K562 (cell line): ENCODE measurements around the gene CAPN8. TPM values are rescaled to one million over a fixed set of nuclear protein-coding genes. Genes with fewer than 3 reads are reported as not detected.
A peak's percentile ranks its signal among the peaks of the same experiment; 100 is the strongest.

Experiments used
- CC2D1A ChIP-seq: fragments of 450-650 bp; IDR thresholded peaks from 2 replicates; pipeline ENCODE4 v1.6.1; 2017; ENCODE audit warnings: mild to moderate bottlenecking
- CREM ChIP-seq: IDR thresholded peaks from 2 replicates; pipeline ENCODE4 v1.6.1; 2014; ENCODE audit warnings: antibody characterized with exemption, low read depth
- RAD21 ChIP-seq, 2 experiments: fragments of 250-450 bp in 1 of 2; fragments of 450-650 bp in 1 of 2; sonication (Bioruptor Pico) in 1 of 2; formaldehyde crosslinking in 1 of 2; IDR thresholded peaks in 1 of 2; conservative IDR thresholded peaks in 1 of 2; 2 replicates each; pipeline versions ENCODE4 v1.4.0 to v1.8.0; 2020 to 2022; ENCODE audit warnings: mild to moderate bottlenecking in 2 of 2, moderate library complexity in 1 of 2
- YY1 ChIP-seq, 3 experiments: IDR thresholded peaks; 2 replicates each; pipeline ENCODE4 v1.6.1; 2011; ENCODE audit warnings: low read length in 2 of 3, mild to moderate bottlenecking in 2 of 3, moderate library complexity in 2 of 3, borderline replicate concordance in 1 of 3, control low read depth in 1 of 3, low read depth in 1 of 3; ENCODE audit not compliant: insufficient read depth in 3 of 3, insufficient replicate concordance in 2 of 3, control insufficient read depth in 1 of 3, insufficient read length in 1 of 3; ENCODE audit errors: extremely low read depth in 1 of 3
- ZC3H11A ChIP-seq: IDR thresholded peaks from 2 replicates; pipeline ENCODE4 v1.6.1; 2012; ENCODE audit warnings: low read depth, low read length, improper control_type of control experiment
- polyA plus RNA-seq, 8 experiments: library from polyadenylated mRNA; depleted of rRNA in 4 of 8; stranded (reverse) in 5 of 8; unstranded in 3 of 8; fragments of >200 nt; fragmentation: Nextera tagmentation in 2 of 8; fragmentation: Illumina TruSeq in 1 of 8; extraction: Ambion mirVana in 2 of 8; extraction: Trizol in 1 of 8; gene quantifications; 2 replicates each; pipeline versions ENCODE4 v1.2.1 to v1.2.3, GENCODE V29; 2011 to 2014; ENCODE audit warnings: inconsistent platforms in 1 of 8, missing spikeins in 1 of 8
- total RNA-seq, 7 experiments: library from RNA; depleted of rRNA in 6 of 7; stranded (reverse); fragments of >200 nt in 6 of 7; fragmentation: Illumina TruSeq in 2 of 7; extraction: Trizol in 2 of 7; gene quantifications; 2 replicates each; pipeline versions ENCODE4 v1.2.1 to v1.2.3, GENCODE V29; 2011 to 2021; ENCODE audit warnings: low replicate concordance in 1 of 7
- TF ChIP-seq, protein P1 (sequence below), 2 experiments: fragments of 450-650 bp; IDR thresholded peaks; 2 replicates each; pipeline ENCODE4 v1.6.1; 2016
- TF ChIP-seq, protein P2 (sequence below), 3 experiments: fragments of 200-800 bp in 1 of 3; fragments of 250-450 bp in 1 of 3; fragments of 450-650 bp in 1 of 3; sonication (Bioruptor Pico) in 1 of 3; sonication (Bioruptor generic) in 1 of 3; formaldehyde crosslinking in 1 of 3; IDR thresholded peaks; 2 replicates each; pipeline versions ENCODE4 v1.6.1 to v1.8.0; 2016 to 2022; ENCODE audit warnings: mild to moderate bottlenecking in 2 of 3, missing genetic modification characterization in 2 of 3, missing compliant biosample characterization in 1 of 3, moderate library complexity in 1 of 3
- TF ChIP-seq, protein P3 (sequence below), 3 experiments: IDR thresholded peaks in 2 of 3; conservative IDR thresholded peaks in 1 of 3; 2 replicates each; pipeline ENCODE4 v1.5.1; 2011 to 2012; ENCODE audit warnings: low read length in 3 of 3, mild to moderate bottlenecking in 3 of 3, control low read depth in 2 of 3, improper control_type of control experiment in 1 of 3, inconsistent platforms in 1 of 3, low read depth in 1 of 3, mixed read lengths in 1 of 3, moderate library complexity in 1 of 3; ENCODE audit not compliant: insufficient read depth in 2 of 3
- TF ChIP-seq, protein P4 (sequence below): fragments of 450-650 bp; IDR thresholded peaks from 2 replicates; pipeline ENCODE4 v1.6.1; 2016; ENCODE audit warnings: mild to moderate bottlenecking

CAPN8 gene
- total and polyA plus RNA-seq, 9 of the 15 experiments (the other 6 are each of a cell fraction or from before 2014, with no cell fraction given), result 0.06 TPM; not detected in 8

DNA sequence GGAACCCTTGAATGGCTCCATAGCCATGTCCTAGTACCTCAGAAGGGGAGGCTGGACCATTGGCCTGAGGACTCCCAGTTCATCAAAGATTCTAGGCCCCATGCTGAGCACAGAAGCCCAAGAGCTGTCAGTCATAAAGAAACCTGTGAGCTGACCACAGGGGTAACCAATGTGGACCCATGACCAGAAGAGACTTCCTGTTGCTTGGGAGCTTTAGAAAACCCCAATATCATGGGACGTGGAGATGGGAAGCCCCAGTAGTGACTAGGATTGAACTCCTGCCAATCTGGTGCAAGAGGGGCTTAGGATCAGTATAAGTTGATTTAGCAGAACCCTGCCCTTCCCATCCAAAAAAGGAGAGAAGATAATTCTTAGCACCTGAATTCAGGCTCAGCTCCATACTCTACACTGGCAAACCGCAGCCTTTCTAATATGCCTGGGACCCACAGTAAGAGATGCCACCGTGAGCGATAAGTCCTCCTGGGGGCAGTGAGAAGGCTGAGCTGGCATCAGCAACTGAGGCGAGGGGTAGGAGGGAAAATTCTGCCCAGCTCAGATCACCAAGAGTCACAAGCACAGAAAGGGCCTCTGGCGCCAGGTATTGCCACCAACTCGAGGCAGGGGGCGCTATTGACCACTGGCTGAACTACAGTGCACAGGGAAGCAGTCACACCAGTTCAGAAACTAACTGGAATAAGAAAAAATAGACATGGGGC, 108.9 kb downstream of the CAPN8 start (continued):
- TF ChIP-seq, protein P1, sequence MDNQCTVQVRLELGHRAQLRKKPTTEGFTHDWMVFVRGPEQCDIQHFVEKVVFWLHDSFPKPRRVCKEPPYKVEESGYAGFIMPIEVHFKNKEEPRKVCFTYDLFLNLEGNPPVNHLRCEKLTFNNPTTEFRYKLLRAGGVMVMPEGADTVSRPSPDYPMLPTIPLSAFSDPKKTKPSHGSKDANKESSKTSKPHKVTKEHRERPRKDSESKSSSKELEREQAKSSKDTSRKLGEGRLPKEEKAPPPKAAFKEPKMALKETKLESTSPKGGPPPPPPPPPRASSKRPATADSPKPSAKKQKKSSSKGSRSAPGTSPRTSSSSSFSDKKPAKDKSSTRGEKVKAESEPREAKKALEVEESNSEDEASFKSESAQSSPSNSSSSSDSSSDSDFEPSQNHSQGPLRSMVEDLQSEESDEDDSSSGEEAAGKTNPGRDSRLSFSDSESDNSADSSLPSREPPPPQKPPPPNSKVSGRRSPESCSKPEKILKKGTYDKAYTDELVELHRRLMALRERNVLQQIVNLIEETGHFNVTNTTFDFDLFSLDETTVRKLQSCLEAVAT (IDR thresholded peaks at IDR 0.05), result no peak
- TF ChIP-seq YY1 (IDR thresholded peaks at IDR 0.05; ENCODE audit: borderline replicate concordance in 1 of 3, control insufficient read depth in 1 of 3, extremely low read depth in 1 of 3, insufficient read depth in 3 of 3, insufficient read length in 1 of 3, insufficient replicate concordance in 2 of 3, low read depth in 1 of 3, low read length in 2 of 3), result peak in 1 of 3 experiments; percentile 38
- no peak for TF ChIP-seq ZC3H11A
- TF ChIP-seq, protein P2, sequence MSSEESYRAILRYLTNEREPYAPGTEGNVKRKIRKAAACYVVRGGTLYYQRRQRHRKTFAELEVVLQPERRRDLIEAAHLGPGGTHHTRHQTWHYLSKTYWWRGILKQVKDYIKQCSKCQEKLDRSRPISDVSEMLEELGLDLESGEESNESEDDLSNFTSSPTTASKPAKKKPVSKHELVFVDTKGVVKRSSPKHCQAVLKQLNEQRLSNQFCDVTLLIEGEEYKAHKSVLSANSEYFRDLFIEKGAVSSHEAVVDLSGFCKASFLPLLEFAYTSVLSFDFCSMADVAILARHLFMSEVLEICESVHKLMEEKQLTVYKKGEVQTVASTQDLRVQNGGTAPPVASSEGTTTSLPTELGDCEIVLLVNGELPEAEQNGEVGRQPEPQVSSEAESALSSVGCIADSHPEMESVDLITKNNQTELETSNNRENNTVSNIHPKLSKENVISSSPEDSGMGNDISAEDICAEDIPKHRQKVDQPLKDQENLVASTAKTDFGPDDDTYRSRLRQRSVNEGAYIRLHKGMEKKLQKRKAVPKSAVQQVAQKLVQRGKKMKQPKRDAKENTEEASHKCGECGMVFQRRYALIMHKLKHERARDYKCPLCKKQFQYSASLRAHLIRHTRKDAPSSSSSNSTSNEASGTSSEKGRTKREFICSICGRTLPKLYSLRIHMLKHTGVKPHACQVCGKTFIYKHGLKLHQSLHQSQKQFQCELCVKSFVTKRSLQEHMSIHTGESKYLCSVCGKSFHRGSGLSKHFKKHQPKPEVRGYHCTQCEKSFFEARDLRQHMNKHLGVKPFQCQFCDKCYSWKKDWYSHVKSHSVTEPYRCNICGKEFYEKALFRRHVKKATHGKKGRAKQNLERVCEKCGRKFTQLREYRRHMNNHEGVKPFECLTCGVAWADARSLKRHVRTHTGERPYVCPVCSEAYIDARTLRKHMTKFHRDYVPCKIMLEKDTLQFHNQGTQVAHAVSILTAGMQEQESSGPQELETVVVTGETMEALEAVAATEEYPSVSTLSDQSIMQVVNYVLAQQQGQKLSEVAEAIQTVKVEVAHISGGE (CRISPR knock-in tag; IDR thresholded peaks at IDR 0.05), result no peak
- TF ChIP-seq RAD21 (CRISPR knock-in tag; conservative IDR thresholded peaks at IDR 0.05 in 1 of 2, IDR thresholded peaks at IDR 0.05 in 1 of 2), result peak; percentile 81 to 93
- peak; percentile 65 for TF ChIP-seq CC2D1A
- TF ChIP-seq, protein P3, sequence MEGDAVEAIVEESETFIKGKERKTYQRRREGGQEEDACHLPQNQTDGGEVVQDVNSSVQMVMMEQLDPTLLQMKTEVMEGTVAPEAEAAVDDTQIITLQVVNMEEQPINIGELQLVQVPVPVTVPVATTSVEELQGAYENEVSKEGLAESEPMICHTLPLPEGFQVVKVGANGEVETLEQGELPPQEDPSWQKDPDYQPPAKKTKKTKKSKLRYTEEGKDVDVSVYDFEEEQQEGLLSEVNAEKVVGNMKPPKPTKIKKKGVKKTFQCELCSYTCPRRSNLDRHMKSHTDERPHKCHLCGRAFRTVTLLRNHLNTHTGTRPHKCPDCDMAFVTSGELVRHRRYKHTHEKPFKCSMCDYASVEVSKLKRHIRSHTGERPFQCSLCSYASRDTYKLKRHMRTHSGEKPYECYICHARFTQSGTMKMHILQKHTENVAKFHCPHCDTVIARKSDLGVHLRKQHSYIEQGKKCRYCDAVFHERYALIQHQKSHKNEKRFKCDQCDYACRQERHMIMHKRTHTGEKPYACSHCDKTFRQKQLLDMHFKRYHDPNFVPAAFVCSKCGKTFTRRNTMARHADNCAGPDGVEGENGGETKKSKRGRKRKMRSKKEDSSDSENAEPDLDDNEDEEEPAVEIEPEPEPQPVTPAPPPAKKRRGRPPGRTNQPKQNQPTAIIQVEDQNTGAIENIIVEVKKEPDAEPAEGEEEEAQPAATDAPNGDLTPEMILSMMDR (IDR thresholded peaks at IDR 0.05 in 2 of 3, conservative IDR thresholded peaks at IDR 0.05 in 1 of 3; ENCODE audit: insufficient read depth in 2 of 3, low read depth in 1 of 3, low read length in 3 of 3), result peak; percentile 91 to 96 (median 95)
- 0 out of 2 replicates have a peak, but pooled peaks have one; percentile 17 for TF ChIP-seq CREM
- TF ChIP-seq, protein P4, sequence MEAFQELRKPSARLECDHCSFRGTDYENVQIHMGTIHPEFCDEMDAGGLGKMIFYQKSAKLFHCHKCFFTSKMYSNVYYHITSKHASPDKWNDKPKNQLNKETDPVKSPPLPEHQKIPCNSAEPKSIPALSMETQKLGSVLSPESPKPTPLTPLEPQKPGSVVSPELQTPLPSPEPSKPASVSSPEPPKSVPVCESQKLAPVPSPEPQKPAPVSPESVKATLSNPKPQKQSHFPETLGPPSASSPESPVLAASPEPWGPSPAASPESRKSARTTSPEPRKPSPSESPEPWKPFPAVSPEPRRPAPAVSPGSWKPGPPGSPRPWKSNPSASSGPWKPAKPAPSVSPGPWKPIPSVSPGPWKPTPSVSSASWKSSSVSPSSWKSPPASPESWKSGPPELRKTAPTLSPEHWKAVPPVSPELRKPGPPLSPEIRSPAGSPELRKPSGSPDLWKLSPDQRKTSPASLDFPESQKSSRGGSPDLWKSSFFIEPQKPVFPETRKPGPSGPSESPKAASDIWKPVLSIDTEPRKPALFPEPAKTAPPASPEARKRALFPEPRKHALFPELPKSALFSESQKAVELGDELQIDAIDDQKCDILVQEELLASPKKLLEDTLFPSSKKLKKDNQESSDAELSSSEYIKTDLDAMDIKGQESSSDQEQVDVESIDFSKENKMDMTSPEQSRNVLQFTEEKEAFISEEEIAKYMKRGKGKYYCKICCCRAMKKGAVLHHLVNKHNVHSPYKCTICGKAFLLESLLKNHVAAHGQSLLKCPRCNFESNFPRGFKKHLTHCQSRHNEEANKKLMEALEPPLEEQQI, result no peak
